Fibroblast of pulmonary artery (primary cell): ENCODE data around the gene ASTN2.

Source experiments
- DNase-seq: peaks from one replicate; pipeline ENCODE4 v3.0.0-alpha.2; 2010; ENCODE audit warnings: low read depth
- H3K4me3 ChIP-seq: replicated peaks from 2 replicates; pipeline ENCODE4 v1.5.1; 2011; ENCODE audit warnings: low read depth, mild to moderate bottlenecking, control low read depth, low read length, moderate library complexity
- CTCF ChIP-seq: IDR thresholded peaks from 2 replicates; pipeline ENCODE4 v1.5.1; 2011; ENCODE audit warnings: mild to moderate bottlenecking, control low read depth, low read length, inconsistent platforms; ENCODE audit errors: missing control alignments

ASTN2 gene

GRCh38 chr9:117136461-117136860 is 278.4 kb downstream of the ASTN2 start:
- DNase-seq, result no peak
- no peak overlapping the region for H3K4me3 ChIP-seq
- no peak for TF ChIP-seq CTCF

- H3K4me3 ChIP-seq, result no peak overlapping the region
- TF ChIP-seq CTCF, result no peak
- no peak for DNase-seq
Measured at GRCh38 chr9:117135501-117136098, 279.3 kb downstream of the ASTN2 start.

GRCh38 chr9:117134826-117135500 is 279.9 kb downstream of the ASTN2 start:
- no peak overlapping the region for H3K4me3 ChIP-seq
- DNase-seq, result no peak
- TF ChIP-seq CTCF, result no peak

- no peak overlapping the region for H3K4me3 ChIP-seq
- no peak for DNase-seq
- TF ChIP-seq CTCF, result no peak
Measured at GRCh38 chr9:117126871-117127270, 288.0 kb downstream of the ASTN2 start.

GRCh38 chr9:117125531-117125930 is 289.3 kb downstream of the ASTN2 start:
- no peak for TF ChIP-seq CTCF
- H3K4me3 ChIP-seq, result no peak overlapping the region
- DNase-seq, result no peak

GRCh38 chr9:117123729-117124128 is 291.1 kb downstream of the ASTN2 start:
- TF ChIP-seq CTCF, result no peak
- H3K4me3 ChIP-seq, result no peak overlapping the region
- no peak for DNase-seq

- TF ChIP-seq CTCF, result no peak
- H3K4me3 ChIP-seq, result no peak overlapping the region
- no peak for DNase-seq
Measured at GRCh38 chr9:117122953-117123352, 291.9 kb downstream of the ASTN2 start.
